Effector memory CD8-positive, alpha-beta T cell (primary cell): ENCODE results near the gene ASAP2.
A peak's percentile ranks its signal among the peaks of the same experiment; 100 is the strongest.

ENCODE experiments used
- ATAC-seq: fragments of 150-1000 bp; cut with Tn5 transposase; replicated peaks from 2 replicates; pipeline ENCODE4 v1.10.0; 2021; ENCODE audit warnings: mild to moderate bottlenecking, moderate library complexity
- DNase-seq, 3 experiments: peaks; one replicate each; pipeline ENCODE4 v3.0.0; 2021
- H3K27ac Mint-ChIP-seq, 2 donors: one replicate each; pipeline ENCODE4 v1.8.0; 2022; ENCODE audit warnings: mild to moderate bottlenecking in 2 of 2, mixed read lengths in 2 of 2, moderate library complexity in 2 of 2
- H3K27me3 Mint-ChIP-seq, 2 donors: one replicate each; pipeline ENCODE4 v1.8.0; 2022; ENCODE audit warnings: mixed read lengths in 2 of 2
- H3K36me3 Mint-ChIP-seq: one replicate; pipeline ENCODE4 v1.8.0; 2022; ENCODE audit warnings: mild to moderate bottlenecking, moderate library complexity, mixed read lengths; ENCODE audit not compliant: insufficient read depth
- H3K4me1 Mint-ChIP-seq, 2 donors: one replicate each; pipeline ENCODE4 v1.8.0; 2022; ENCODE audit warnings: low read depth in 2 of 2, mixed read lengths in 2 of 2
- H3K4me3 Mint-ChIP-seq, 2 donors: one replicate each; pipeline ENCODE4 v1.8.0; 2022; ENCODE audit warnings: mild to moderate bottlenecking in 2 of 2, mixed read lengths in 2 of 2, moderate library complexity in 2 of 2
- H3K9me3 Mint-ChIP-seq, 2 donors: one replicate each; pipeline ENCODE4 v1.8.0; 2022; ENCODE audit warnings: mixed read lengths in 2 of 2

Gene ASAP2

DNA sequence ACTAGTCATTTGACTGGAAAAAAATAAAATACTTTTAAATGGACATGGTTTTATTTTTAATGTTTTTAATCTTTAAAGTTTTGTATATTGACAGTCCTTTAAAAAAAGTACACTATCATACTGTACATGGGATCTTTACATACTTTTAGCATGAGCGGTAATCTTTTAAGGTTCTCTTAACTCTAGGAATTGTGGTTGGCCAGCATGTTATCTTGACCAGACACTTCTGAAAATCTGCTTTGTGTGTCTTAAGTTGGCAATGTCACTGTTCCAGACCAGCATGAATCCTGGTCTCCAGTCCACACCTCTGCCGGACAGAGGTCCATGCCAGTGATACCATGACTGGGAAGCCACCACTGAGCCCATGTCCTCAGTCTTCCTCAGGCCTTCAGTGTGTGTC is 199.0 kb downstream of the ASAP2 start:
- Mint-ChIP-seq H3K27me3 (peaks cover 0 to 8% of the 10 kb centered on the region in 2 donors), H3K36me3 (peaks cover 11% of the 10 kb centered on the region), H3K4me3 (no peak overlapping the region), H3K4me1 (peaks cover 0 to 4% of the 10 kb centered on the region in 2 donors), H3K9me3 (no peaks in the 10 kb centered on the region), H3K27ac (no peak overlapping the region)
- DNase-seq = no peak
- no peak for ATAC-seq

DNA sequence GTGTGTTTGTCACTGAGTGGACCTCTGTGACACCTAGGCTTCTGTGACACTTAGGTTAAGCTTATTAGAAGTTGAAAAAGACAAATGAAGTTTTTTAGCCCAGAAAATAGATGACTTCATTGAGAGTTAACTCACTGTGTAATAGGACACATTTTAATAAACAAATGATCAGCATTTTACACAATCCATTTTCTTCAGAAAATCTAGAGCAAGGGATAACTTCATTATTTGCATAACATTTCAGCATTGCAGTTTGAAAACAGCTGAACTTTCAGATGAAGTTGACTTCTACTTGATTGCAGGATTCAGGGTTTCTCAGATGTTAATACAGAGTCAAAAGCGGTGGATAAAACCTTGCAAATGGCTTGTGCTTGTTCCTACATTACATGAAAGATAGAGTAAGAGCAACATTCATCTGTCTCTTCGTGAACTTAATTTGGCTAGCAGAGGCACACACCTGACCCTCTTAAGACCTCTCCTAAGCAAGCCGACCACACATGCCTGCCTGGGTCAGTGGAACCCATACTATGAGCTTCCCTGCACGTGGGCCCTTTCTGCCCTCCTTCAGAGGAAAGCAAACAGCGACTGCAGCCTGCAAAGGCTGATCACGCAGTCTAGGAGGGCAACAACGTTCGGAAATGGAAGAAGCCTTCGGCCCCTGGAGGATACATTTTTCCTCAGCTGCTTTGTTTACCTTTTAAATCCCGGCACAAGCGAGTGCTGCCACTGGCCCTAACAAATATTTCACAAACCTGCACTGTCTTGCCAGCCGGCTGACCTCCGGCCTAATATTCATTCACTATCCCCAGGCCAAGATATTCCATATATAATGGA is 200.1 kb downstream of the ASAP2 start:
- no peaks in the 10 kb centered on the region for H3K4me1 Mint-ChIP-seq
- H3K36me3 Mint-ChIP-seq = peaks cover 22% of the 10 kb centered on the region
- H3K4me3 Mint-ChIP-seq = no peak overlapping the region
- no peaks in the 10 kb centered on the region for H3K9me3 Mint-ChIP-seq
- no peaks in the 10 kb centered on the region for H3K27me3 Mint-ChIP-seq
- DNase-seq (no peak), ATAC-seq (no peak)
- no peak overlapping the region for H3K27ac Mint-ChIP-seq

DNA sequence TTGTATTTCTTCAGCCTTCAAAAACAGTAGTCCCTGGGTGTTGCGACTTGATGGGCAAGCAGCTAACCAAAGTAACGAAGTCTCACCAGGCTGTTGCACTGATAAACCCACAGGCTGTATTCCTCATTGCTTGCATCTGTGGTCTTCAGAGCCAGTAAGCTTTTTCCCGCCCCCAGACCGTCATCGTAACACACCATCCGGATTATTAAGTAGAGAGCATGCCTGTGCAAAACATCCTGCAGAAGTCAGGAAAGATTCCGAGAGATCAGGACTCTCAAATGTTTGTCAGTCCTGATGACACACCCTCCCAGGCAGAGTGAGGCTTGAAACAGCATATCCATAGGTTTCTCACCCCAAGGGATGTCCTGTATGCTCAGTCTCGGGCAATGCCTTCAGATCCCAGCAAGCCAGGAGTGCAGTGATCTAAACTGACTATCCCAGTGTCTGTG is 200.8 kb downstream of the ASAP2 start:
- Mint-ChIP-seq H3K27me3 (no peaks in the 10 kb centered on the region), H3K4me1 (no peaks in the 10 kb centered on the region), H3K36me3 (peaks cover 28% of the 10 kb centered on the region), H3K9me3 (no peaks in the 10 kb centered on the region), H3K27ac (peak overlapping the region in 1 of 2 donors; percentile 58), H3K4me3 (no peak overlapping the region)
- no peak for DNase-seq
- no peak for ATAC-seq

DNA sequence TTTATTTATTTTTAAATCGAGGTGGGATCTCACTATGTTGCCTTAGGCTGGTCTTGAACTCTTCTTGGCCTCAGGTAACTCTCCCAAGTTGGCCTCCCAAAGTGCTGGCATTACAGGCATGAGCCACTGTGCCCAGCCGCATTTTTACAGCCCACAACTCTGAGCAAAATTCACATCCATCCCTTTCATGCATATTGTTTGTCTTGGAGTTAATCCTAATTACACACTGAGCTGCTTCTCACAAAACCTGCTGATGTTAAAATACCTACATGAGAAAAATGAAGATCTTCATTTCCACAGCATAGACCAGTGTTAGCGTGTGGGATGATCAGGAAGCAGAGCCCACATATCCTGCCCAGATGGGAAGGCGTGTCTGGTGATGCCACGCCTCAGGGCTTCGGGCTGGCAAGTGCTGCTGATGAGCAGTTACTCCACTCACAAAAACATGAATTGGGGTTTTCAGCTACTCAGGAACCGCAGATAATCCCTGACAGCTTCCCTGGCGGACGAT is 202.1 kb downstream of the ASAP2 start:
- peaks cover 0 to under 1% of the 10 kb centered on the region in 2 donors for H3K4me1 Mint-ChIP-seq
- no peak overlapping the region for H3K27ac Mint-ChIP-seq

DNA sequence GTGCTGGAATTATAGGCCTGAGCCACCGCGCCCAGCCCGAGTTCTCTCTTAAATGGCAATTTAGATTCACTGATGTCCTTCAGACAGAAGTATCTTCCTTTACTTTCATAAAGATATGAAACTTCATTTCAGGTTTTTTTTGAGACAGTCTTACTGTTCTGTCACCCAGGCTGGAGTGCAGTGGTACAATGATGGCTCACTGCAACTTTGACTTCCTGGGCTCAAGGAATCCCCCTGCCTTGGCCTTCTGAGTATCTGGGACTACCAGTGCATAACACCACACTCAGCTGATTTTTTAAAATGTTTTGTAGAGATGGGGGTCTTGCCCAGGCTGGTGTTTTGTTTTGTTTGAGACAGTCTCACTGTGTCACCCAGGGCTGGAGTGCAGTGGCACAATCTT is 203.5 kb downstream of the ASAP2 start:
- ATAC-seq = no peak
- no peaks in the 10 kb centered on the region for H3K27me3 Mint-ChIP-seq
- H3K27ac Mint-ChIP-seq = no peak overlapping the region

More for the DNA sequence above, 202.1 kb downstream of the ASAP2 start:
- no peaks in the 10 kb centered on the region for H3K27me3 Mint-ChIP-seq
- no peaks in the 10 kb centered on the region for H3K9me3 Mint-ChIP-seq
- peaks cover 33% of the 10 kb centered on the region for H3K36me3 Mint-ChIP-seq
- DNase-seq = no peak
- no peak overlapping the region for H3K4me3 Mint-ChIP-seq
- no peak for ATAC-seq

DNA sequence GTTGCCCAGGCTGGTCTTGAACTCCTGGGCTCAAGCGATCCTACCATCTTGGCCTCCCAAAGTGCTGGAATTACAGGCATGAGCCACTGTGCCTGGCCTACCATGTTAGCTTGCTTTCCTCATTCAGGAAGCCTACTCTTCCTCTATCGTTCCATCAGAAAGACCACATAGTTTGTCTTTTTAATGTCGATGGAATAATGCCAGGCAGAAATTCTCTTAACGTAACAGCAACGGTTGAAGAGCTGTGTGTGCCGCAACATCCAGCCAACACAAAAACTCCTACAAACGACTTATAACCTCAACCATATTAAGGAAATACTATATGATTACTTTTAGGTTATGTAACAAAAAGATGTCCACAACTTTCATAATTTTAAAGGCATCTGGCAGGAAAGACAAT is 206.2 kb downstream of the ASAP2 start:
- no peak overlapping the region for H3K27ac Mint-ChIP-seq
- H3K9me3 Mint-ChIP-seq = no peaks in the 10 kb centered on the region
- DNase-seq (no peak), ATAC-seq (no peak)
- no peak overlapping the region for H3K4me3 Mint-ChIP-seq
- no peaks in the 10 kb centered on the region for H3K27me3 Mint-ChIP-seq
- H3K36me3 Mint-ChIP-seq = peaks cover 47% of the 10 kb centered on the region
- H3K4me1 Mint-ChIP-seq = peaks cover 21 to 28% of the 10 kb centered on the region in 2 donors

More for the DNA sequence above, 203.5 kb downstream of the ASAP2 start:
- H3K9me3 Mint-ChIP-seq = no peaks in the 10 kb centered on the region
- H3K4me1 Mint-ChIP-seq = peaks cover 4 to 12% of the 10 kb centered on the region in 2 donors
- no peak for DNase-seq
- H3K4me3 Mint-ChIP-seq = no peak overlapping the region
- peaks cover 38% of the 10 kb centered on the region for H3K36me3 Mint-ChIP-seq

DNA sequence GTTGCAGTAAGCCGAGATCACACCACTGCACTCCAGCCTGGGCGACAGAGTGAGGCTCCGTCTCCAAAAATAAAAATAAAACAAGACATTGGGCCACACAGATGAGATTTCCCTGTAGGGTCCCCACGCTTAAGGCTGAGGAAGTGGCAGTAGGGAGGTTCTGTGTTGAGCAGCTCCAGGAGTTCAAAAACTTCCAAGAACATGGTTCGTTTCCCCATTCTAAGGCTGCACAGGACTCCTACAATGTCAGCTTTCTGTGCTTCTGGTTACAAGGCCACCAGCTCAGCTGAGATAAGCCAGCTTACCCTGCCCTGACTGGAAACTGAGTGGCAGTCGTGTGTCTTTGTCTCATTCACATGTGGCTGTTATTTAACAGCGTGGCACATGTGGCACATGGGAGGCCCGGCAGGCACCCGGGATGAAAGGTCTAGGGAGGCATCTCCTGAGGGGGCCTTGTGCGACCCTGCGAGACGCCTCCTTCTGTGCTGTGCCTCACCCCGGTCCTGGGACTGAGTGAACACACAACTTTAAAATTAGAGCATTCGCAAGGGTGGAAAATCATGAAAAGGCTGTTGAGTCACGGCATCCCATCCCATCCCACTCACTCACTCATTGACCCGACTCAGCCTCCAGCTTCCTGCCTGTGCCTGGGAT is 209.0 kb downstream of the ASAP2 start:
- H3K4me1 Mint-ChIP-seq = peaks cover 28 to 47% of the 10 kb centered on the region in 2 donors
- peak overlapping the region; percentile 22 to 83 for H3K27ac Mint-ChIP-seq
- ATAC-seq = no peak

DNA sequence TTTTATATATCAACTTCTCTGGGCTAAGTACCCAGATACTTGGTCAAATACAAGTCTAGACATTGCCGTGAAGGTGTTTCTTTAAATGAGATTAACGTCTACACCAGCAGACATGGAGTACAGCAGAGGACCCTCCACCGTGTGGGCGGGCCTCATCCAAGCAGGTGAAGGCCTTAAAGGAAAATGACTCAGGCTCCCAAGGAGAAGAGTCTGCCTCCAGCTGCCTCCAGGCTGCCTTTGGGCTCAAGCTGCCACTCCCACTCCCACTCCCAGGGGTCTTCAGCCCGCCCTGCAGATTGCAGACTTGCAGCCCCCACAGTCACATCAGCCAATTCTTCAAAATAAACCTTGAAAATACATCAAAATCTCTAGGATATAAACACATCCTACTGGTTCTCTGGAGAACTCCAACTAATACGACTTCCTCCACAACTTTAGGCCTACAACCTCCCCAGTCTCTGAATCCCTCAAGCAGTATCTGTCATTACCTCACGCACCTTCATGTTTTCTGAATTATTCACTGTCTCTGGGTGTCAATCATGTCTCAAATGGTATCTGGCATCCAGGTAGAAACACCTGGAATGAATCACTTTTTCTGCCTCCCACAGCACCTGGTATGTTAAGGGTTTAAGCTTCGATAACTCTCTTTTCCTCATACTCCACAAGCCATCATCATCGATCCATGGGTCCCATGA is 209.8 kb downstream of the ASAP2 start:
- Mint-ChIP-seq H3K27ac (peak overlapping the region; percentile 22 to 88), H3K4me1 (peaks cover 30 to 49% of the 10 kb centered on the region in 2 donors), H3K9me3 (no peaks in the 10 kb centered on the region), H3K36me3 (peaks cover 38% of the 10 kb centered on the region), H3K4me3 (peak overlapping the region; percentile 23 to 51), H3K27me3 (no peaks in the 10 kb centered on the region)
- DNase-seq (no peak), ATAC-seq (no peak)

More for the DNA sequence above, 209.0 kb downstream of the ASAP2 start:
- Mint-ChIP-seq H3K36me3 (peaks cover 44% of the 10 kb centered on the region), H3K27me3 (no peaks in the 10 kb centered on the region), H3K4me3 (no peak overlapping the region), H3K9me3 (no peaks in the 10 kb centered on the region)
- no peak for DNase-seq

DNA sequence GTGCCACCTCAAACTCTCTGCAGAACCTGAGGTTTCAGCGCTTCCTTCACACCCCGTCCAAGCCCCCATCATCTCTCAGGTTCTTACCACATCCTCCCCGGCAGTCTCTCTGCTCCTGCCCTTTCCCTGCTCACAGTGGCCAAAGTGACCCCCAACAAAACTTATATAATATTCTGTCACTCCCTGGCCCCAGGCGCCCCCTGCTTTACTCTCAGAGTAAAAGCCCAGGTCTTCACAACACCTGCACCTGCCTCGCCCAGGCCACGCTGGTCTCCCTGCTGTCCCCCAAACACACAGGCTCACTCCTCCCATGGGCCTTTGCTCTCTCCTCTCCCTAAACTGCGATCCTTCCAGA is 210.3 kb downstream of the ASAP2 start:
- peaks cover 36% of the 10 kb centered on the region for H3K36me3 Mint-ChIP-seq
- peak overlapping the region; percentile 22 to 88 for H3K27ac Mint-ChIP-seq
- H3K4me3 Mint-ChIP-seq = peak overlapping the region; percentile 23 to 51
- no peak for DNase-seq
- H3K4me1 Mint-ChIP-seq = peaks cover 34 to 54% of the 10 kb centered on the region in 2 donors
- H3K9me3 Mint-ChIP-seq = no peaks in the 10 kb centered on the region
- no peaks in the 10 kb centered on the region for H3K27me3 Mint-ChIP-seq
- ATAC-seq = peak; percentile 51

DNA sequence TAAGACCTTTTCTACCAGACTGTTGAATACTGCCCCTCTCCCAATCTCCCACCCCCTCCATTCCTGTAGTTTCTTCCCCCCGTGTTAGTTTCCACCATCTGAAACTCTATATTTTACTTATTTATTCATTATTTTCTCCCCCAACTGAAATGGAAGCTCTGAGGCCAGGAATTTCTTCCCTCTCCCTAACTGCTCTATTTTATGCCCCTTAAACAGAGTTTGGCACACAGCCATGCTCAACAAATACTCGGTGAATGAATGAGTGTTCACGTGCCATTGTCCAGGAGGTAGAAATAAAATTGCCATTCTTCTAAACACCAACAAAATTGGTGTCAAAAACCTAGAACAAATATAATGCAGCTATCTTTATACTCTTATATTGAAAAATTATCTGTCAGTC is 211.1 kb downstream of the ASAP2 start:
- Mint-ChIP-seq H3K36me3 (peaks cover 29% of the 10 kb centered on the region), H3K4me3 (no peak overlapping the region), H3K4me1 (peaks cover 42 to 60% of the 10 kb centered on the region in 2 donors), H3K27ac (peak overlapping the region; percentile 79 to 88), H3K9me3 (no peaks in the 10 kb centered on the region), H3K27me3 (no peaks in the 10 kb centered on the region)
- DNase-seq (no peak), ATAC-seq (no peak)

DNA sequence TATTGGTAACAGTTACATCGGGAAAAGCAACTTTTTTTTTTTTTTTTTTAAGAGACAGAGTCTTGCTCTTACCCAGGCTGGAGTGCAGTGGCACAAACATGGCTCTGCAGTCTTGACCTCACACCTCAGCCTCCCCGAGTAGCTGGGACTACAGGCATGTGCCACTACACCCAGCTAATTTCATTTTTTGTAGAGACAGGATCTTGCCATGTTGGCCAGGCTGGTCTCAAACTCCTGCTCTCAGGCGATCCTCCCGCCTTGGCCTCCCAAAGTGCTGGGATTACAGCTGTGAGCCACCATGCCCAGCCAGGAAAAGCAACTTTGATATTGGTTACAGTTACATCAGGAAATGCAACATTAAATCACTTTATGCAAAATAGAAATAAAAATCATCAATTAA is 212.1 kb downstream of the ASAP2 start:
- no peaks in the 10 kb centered on the region for H3K27me3 Mint-ChIP-seq
- no peak overlapping the region for H3K27ac Mint-ChIP-seq
- DNase-seq (no peak), ATAC-seq (no peak)
- no peak overlapping the region for H3K4me3 Mint-ChIP-seq
- peaks cover 46 to 64% of the 10 kb centered on the region in 2 donors for H3K4me1 Mint-ChIP-seq
- H3K36me3 Mint-ChIP-seq = peaks cover 32% of the 10 kb centered on the region
- H3K9me3 Mint-ChIP-seq = no peaks in the 10 kb centered on the region

DNA sequence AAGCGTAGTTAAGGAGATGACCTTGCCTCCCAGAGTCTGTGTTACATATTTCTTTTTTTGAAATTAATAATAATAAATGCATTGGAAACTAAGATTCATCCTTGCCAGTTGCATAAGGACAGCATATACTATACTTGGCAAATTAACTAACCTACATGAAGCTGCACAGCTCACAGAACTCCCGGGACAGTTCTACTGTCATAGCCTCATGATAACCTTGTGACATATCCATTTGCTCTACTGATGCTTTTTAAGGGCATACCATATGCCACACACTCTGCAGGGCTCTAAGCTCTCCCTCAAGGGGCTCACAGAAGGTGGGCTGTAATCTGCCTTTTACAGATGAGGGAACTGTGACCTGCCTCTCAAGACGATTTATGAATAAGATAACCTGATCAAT is 212.9 kb downstream of the ASAP2 start:
- DNase-seq (no peak), ATAC-seq (no peak)
- H3K4me1 Mint-ChIP-seq = peaks cover 45 to 60% of the 10 kb centered on the region in 2 donors
- no peaks in the 10 kb centered on the region for H3K27me3 Mint-ChIP-seq
- no peak overlapping the region for H3K27ac Mint-ChIP-seq
- no peak overlapping the region for H3K4me3 Mint-ChIP-seq
- H3K36me3 Mint-ChIP-seq = peaks cover 35% of the 10 kb centered on the region
- H3K9me3 Mint-ChIP-seq = no peaks in the 10 kb centered on the region

DNA sequence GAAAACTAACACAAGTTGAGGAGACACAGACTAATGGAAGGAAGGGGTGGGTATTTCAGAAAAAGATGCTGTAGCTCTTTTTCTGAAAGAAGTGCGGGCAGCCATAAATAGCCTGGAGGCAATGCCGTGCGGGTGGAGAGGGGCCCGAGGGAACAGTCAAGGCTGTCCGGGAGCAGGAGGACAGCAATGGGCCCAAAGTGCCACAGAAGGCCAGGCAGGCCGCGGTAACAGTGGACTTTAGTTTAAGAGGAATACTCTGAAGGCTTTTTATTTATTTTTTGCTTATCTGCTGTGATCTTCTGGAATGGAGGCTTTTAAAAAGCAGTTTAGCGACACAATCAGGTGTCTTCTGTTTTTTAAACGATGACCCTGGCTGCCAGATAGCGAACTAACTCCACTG is 213.9 kb downstream of the ASAP2 start:
- peaks cover 42 to 57% of the 10 kb centered on the region in 2 donors for H3K4me1 Mint-ChIP-seq
- no peaks in the 10 kb centered on the region for H3K27me3 Mint-ChIP-seq
- peak overlapping the region; percentile 38 to 46 for H3K4me3 Mint-ChIP-seq

More for the DNA sequence above, 213.9 kb downstream of the ASAP2 start:
- Mint-ChIP-seq H3K9me3 (no peaks in the 10 kb centered on the region), H3K36me3 (peaks cover 30% of the 10 kb centered on the region), H3K27ac (no peak overlapping the region)
- ATAC-seq (no peak), DNase-seq (no peak)
